Liver (tissue), 9 donors: Measurements from ENCODE around the gene LMOD3. TPM values are rescaled to one million over a fixed set of nuclear protein-coding genes. Genes with fewer than 3 reads are reported as not detected.

ENCODE experiments used
- DNase-seq: peaks from one replicate; pipeline ENCODE4 v3.0.0-alpha.2; 2017; ENCODE audit warnings: low spot score
- H3K27ac ChIP-seq, 2 donors: one replicate each; pipeline ENCODE4 v1.7.0; 2013; ENCODE audit warnings: inconsistent platforms in 2 of 2, low read length in 2 of 2, control low read depth in 1 of 2, low read depth in 1 of 2, mild to moderate bottlenecking in 1 of 2
- H3K27me3 ChIP-seq, 4 donors: one replicate each; pipeline versions ENCODE4 v1.6.1 to v1.7.0; 2013; ENCODE audit warnings: low read length in 3 of 4, inconsistent platforms in 1 of 4, mild to moderate bottlenecking in 1 of 4, moderate library complexity in 1 of 4; ENCODE audit not compliant: control insufficient read depth in 4 of 4, insufficient read depth in 4 of 4
- H3K36me3 ChIP-seq, 4 donors: one replicate each; pipeline versions ENCODE4 v1.6.1 to v1.7.0; 2013; ENCODE audit warnings: low read length in 3 of 4, mild to moderate bottlenecking in 3 of 4, low read depth in 1 of 4, moderate library complexity in 1 of 4; ENCODE audit not compliant: control insufficient read depth in 4 of 4, insufficient read depth in 3 of 4
- H3K4me1 ChIP-seq, 4 donors: one replicate each; pipeline versions ENCODE4 v1.6.1 to v1.7.0; 2013; ENCODE audit warnings: low read length in 3 of 4, mild to moderate bottlenecking in 3 of 4, moderate library complexity in 1 of 4; ENCODE audit not compliant: control insufficient read depth in 4 of 4, insufficient read depth in 4 of 4
- H3K4me3 ChIP-seq, 3 donors: one replicate each; pipeline versions ENCODE4 v1.6.1 to v1.7.0; 2013; ENCODE audit warnings: low read length in 3 of 3, control low read depth in 1 of 3, low read depth in 1 of 3, mild to moderate bottlenecking in 1 of 3
- H3K9ac ChIP-seq, 2 donors: one replicate each; pipeline ENCODE4 v1.7.0; 2013; ENCODE audit warnings: low read length in 2 of 2, mild to moderate bottlenecking in 2 of 2, moderate library complexity in 2 of 2, control low read depth in 1 of 2, low read depth in 1 of 2
- H3K9me3 ChIP-seq, 4 donors: one replicate each; pipeline versions ENCODE4 v1.6.1 to v1.7.0; 2013; ENCODE audit warnings: low read length in 3 of 4; ENCODE audit not compliant: control insufficient read depth in 4 of 4
- ATF3 ChIP-seq: IDR thresholded peaks from 2 replicates; pipeline ENCODE4 v1.6.1; 2016; ENCODE audit warnings: antibody characterized with exemption
- CTCF ChIP-seq: fragments of 150-350 bp; IDR thresholded peaks from 2 replicates; pipeline ENCODE4 v1.5.1; 2017; ENCODE audit warnings: improper control_type of control experiment, low read depth, low read length; ENCODE audit not compliant: missing input control
- EGR1 ChIP-seq, 2 donors: IDR thresholded peaks; 2 replicates each; pipeline ENCODE4 v1.6.1; 2016 to 2018; ENCODE audit warnings: antibody characterized with exemption in 2 of 2, low read depth in 2 of 2
- FOXA1 ChIP-seq: IDR thresholded peaks from 2 replicates; pipeline ENCODE4 v1.6.1; 2016; ENCODE audit warnings: antibody characterized with exemption
- FOXA2 ChIP-seq: IDR thresholded peaks from 2 replicates; pipeline ENCODE4 v1.6.1; 2016; ENCODE audit warnings: antibody characterized with exemption
- GABPA ChIP-seq, 2 donors: IDR thresholded peaks in 1 of 2; conservative IDR thresholded peaks in 1 of 2; 2 replicates each; pipeline ENCODE4 v1.6.1; 2016; ENCODE audit warnings: antibody characterized with exemption in 2 of 2, mild to moderate bottlenecking in 1 of 2, moderate library complexity in 1 of 2
- HNF4A ChIP-seq, 2 donors: conservative IDR thresholded peaks; 2 replicates each; pipeline ENCODE4 v1.6.1; 2016; ENCODE audit warnings: antibody characterized with exemption in 2 of 2, mild to moderate bottlenecking in 2 of 2
- HNF4G ChIP-seq: IDR thresholded peaks from 2 replicates; pipeline ENCODE4 v1.6.1; 2016; ENCODE audit warnings: antibody characterized with exemption
- JUND ChIP-seq, 2 donors: IDR thresholded peaks; 2 replicates each; pipeline ENCODE4 v1.6.1; 2016; ENCODE audit warnings: antibody characterized with exemption in 2 of 2
- MAX ChIP-seq: IDR thresholded peaks from 2 replicates; pipeline ENCODE4 v1.6.1; 2016; ENCODE audit warnings: antibody characterized with exemption
- NR2F2 ChIP-seq: IDR thresholded peaks from 2 replicates; pipeline ENCODE4 v1.6.1; 2016; ENCODE audit warnings: antibody characterized with exemption
- RAD21 ChIP-seq, 2 donors: IDR thresholded peaks; 2 replicates each; pipeline ENCODE4 v1.6.1; 2016; ENCODE audit warnings: antibody characterized with exemption in 2 of 2, mild to moderate bottlenecking in 2 of 2
- REST ChIP-seq: IDR thresholded peaks from 2 replicates; pipeline ENCODE4 v1.6.1; 2016; ENCODE audit warnings: antibody characterized with exemption, mild to moderate bottlenecking
- RXRA ChIP-seq, 2 donors: IDR thresholded peaks; 2 replicates each; pipeline ENCODE4 v1.6.1; 2017 to 2018; ENCODE audit warnings: antibody characterized with exemption in 2 of 2, mild to moderate bottlenecking in 1 of 2
- SP1 ChIP-seq: IDR thresholded peaks from 2 replicates; pipeline ENCODE4 v1.6.1; 2018; ENCODE audit warnings: antibody characterized with exemption, mild to moderate bottlenecking
- TAF1 ChIP-seq: conservative IDR thresholded peaks from 2 replicates; pipeline ENCODE4 v1.6.1; 2016; ENCODE audit warnings: antibody characterized with exemption, mild to moderate bottlenecking
- ZBTB33 ChIP-seq: IDR thresholded peaks from 2 replicates; pipeline ENCODE4 v1.6.1; 2016; ENCODE audit warnings: antibody characterized with exemption
- WGBS: extraction: QIAGEN DNeasy Blood & Tissue Kit; methylation state at CpG from one replicate; pipeline ENCODE4 v1.1.7; 2013; 5-methylcytosine and 5-hydroxymethylcytosine counted together
- polyA plus RNA-seq, 2 donors: library from polyadenylated mRNA; stranded (reverse) in 1 of 2; unstranded in 1 of 2; fragments of 200-250 nt in 1 of 2; fragments of >200 nt in 1 of 2; fragmentation: Nextera tagmentation in 1 of 2; extraction: Ambion mirVana in 1 of 2; gene quantifications; one replicate each; pipeline versions ENCODE4 v1.2.1 to v1.2.3, GENCODE V29; 2013 to 2015
- total RNA-seq, 2 donors: library from RNA; depleted of rRNA; stranded (reverse); fragments of >200 nt; gene quantifications; one replicate each; pipeline ENCODE4 v1.2.3, GENCODE V29; 2014
- donor health status: healthy.
- donor health status: healthy.
- donor health status: healthy.
- donor health status: healthy.
- donor health status: healthy.

Gene LMOD3
- total and polyA plus RNA-seq, 4 donors: 0.02 to 0.04 TPM; not detected in 2

- Histone ChIP-seq H3K4me3 (no peak overlapping the region), H3K36me3 (peaks cover 0 to under 1% (median 0%) of the 10 kb centered on the region in 4 donors), H3K27ac (no peak overlapping the region), H3K9me3 (no peaks in the 10 kb centered on the region), H3K4me1 (no peaks in the 10 kb centered on the region), H3K9ac (no peak overlapping the region), H3K27me3 (no peaks in the 10 kb centered on the region)
- TF ChIP-seq FOXA2 (no peak), HNF4A (conservative IDR thresholded peaks at IDR 0.05) (no peak), CTCF (no peak), SP1 (no peak), ZBTB33 (no peak), RAD21 (IDR thresholded peaks at IDR 0.05) (no peak), RXRA (IDR thresholded peaks at IDR 0.05) (no peak), FOXA1 (no peak)
- no peak for DNase-seq
- 63% methylated on average over 1 of the region's 1 CpG for WGBS
Measured at GRCh38 chr3:69110941-69111546, 11.4 kb downstream of the LMOD3 start.

GRCh38 chr3:69108811-69109210 lies 13.6 kb downstream of the LMOD3 start:
- TF ChIP-seq HNF4G (no peak), MAX (no peak), GABPA (IDR thresholded peaks at IDR 0.05 in 1 of 2, conservative IDR thresholded peaks at IDR 0.05 in 1 of 2) (no peak), EGR1 (IDR thresholded peaks at IDR 0.05; ENCODE audit: low read depth in 2 of 2) (no peak), NR2F2 (no peak), ZBTB33 (no peak), RXRA (IDR thresholded peaks at IDR 0.05) (no peak), SP1 (no peak), FOXA1 (no peak), JUND (IDR thresholded peaks at IDR 0.05) (no peak), RAD21 (IDR thresholded peaks at IDR 0.05) (no peak), FOXA2 (no peak), ATF3 (no peak), HNF4A (conservative IDR thresholded peaks at IDR 0.05) (no peak), REST (no peak), CTCF (no peak), TAF1 (no peak)
- H3K27ac ChIP-seq: no peak overlapping the region
- H3K4me1 ChIP-seq: no peaks in the 10 kb centered on the region
- H3K4me3 ChIP-seq: no peak overlapping the region
- no peak for DNase-seq
- H3K9me3 ChIP-seq: no peaks in the 10 kb centered on the region
- no peaks in the 10 kb centered on the region for H3K27me3 ChIP-seq
- peaks cover 0 to 14% (median 8%) of the 10 kb centered on the region in 4 donors for H3K36me3 ChIP-seq
- H3K9ac ChIP-seq: no peak overlapping the region
- WGBS: 80% methylated on average over 5 of the region's 5 CpGs
